MCF 10A (cell line): ENCODE results near the gene TRIM14. TPM values are rescaled to one million over a fixed set of nuclear protein-coding genes. Genes with fewer than 3 reads are reported as not detected.

Source experiments
- BruUV-seq: library from RNA; stranded (reverse); fragments of 400-500 nt; replicated peaks from 2 replicates; lab custom pipeline; 2021; lab: Mats Ljungman, UMichigan
- CTCF ChIA-PET: fragments of 300-600 bp; sonication (Branson Sonifier 250); formaldehyde crosslinking; extraction: SDS; loops from one replicate; lab custom pipeline; 2021; ENCODE audit warnings: antibody characterized with exemption, inconsistent platforms; lab: Yijun Ruan, JAX
- POLR2A ChIA-PET: fragments of 300-600, 350-650 bp; sonication (Branson Sonifier 250); formaldehyde crosslinking; extraction: SDS; loops from one replicate; lab custom pipeline; 2020; ENCODE audit warnings: antibody characterized with exemption, inconsistent platforms; lab: Yijun Ruan, JAX
- DNase-seq: peaks from one replicate; pipeline ENCODE4 v3.0.0-alpha.2; 2018; ENCODE audit not compliant: unreplicated experiment
- H3K27ac Mint-ChIP-seq: one replicate; pipeline ENCODE4 v1.8.0; 2022; ENCODE audit warnings: mild to moderate bottlenecking, low read depth, mixed read lengths; ENCODE audit not compliant: unreplicated experiment
- H3K27me3 Mint-ChIP-seq: one replicate; pipeline ENCODE4 v1.8.0; 2022; ENCODE audit warnings: mixed read lengths; ENCODE audit not compliant: insufficient read depth, unreplicated experiment
- H3K36me3 Mint-ChIP-seq: one replicate; pipeline ENCODE4 v1.8.0; 2022; ENCODE audit warnings: mild to moderate bottlenecking, moderate library complexity, mixed read lengths; ENCODE audit not compliant: insufficient read depth, unreplicated experiment
- H3K4me1 Mint-ChIP-seq: one replicate; pipeline ENCODE4 v1.8.0; 2022; ENCODE audit warnings: mixed read lengths; ENCODE audit not compliant: insufficient read depth, unreplicated experiment
- H3K4me3 Mint-ChIP-seq: one replicate; pipeline ENCODE4 v1.8.0; 2022; ENCODE audit warnings: mild to moderate bottlenecking, moderate library complexity, mixed read lengths; ENCODE audit not compliant: unreplicated experiment
- H3K9me3 Mint-ChIP-seq: one replicate; pipeline ENCODE4 v1.8.0; 2022; ENCODE audit warnings: mixed read lengths; ENCODE audit not compliant: unreplicated experiment
- CTCF ChIP-seq: fragments of 200-600 bp; IDR thresholded peaks from one replicate; pipeline ENCODE4 v1.8.0; 2022; ENCODE audit warnings: antibody characterized with exemption, mild to moderate bottlenecking; ENCODE audit not compliant: unreplicated experiment
- intact Hi-C: fragments of 100-400 bp; cut with micrococcal nuclease; formaldehyde crosslinking; loops from 2 replicates; pipeline ENCODE4 v1.14.1; 2022
- total RNA-seq: library from RNA; stranded (reverse); gene quantifications from 2 replicates; pipeline ENCODE4 v1.2.3, GENCODE V29; 2022

The TRIM14 gene
- total RNA-seq, 1 experiment from 2014 or later = 17.9 TPM

DNA sequence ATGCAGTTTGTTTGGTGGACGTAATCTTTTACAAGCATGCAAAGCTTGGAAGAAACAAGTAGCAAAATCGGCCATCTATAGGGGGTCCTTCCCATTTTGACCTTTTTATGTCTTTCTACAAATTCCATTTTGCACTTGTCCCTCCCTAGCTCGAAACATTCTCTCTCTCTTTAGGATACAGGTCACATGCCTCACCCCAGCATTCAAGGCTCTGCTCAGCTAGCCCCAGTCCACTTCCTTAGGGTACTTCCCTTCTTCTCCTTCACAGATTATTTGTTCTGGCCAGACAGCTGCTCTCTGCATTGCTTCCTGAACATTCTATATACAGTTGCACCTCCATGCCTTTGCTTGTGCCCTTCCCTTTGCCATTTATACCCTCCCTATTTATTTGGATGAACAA lies 31.7 kb upstream of the TRIM14 start:
- POLR2A ChIA-PET = no interaction called here

DNA sequence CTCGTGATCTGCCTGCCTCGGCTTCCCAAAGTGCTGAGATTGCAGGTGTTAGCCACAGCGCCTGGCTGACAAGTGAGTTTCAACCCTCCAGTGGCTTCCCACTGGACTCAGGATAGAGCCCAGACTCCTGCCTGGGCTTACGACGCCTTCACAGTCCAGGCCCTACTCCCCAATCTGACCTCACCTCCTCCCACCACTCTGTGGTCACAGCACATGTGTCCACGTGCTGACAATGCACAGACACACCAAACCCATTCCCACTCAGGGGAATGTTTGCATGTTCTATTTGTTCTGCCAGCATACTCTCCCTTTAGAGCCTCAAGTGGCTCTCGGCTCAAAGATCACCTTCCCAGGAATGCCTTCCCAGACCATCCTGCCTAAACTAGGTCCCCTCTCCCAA lies 31.1 kb upstream of the TRIM14 start:
- BruUV-seq = no TSS peak
- intact Hi-C loops = no loop called here
- H3K36me3 Mint-ChIP-seq = no peaks in the 10 kb centered on the region
- H3K4me1 Mint-ChIP-seq = peaks cover 23% of the 10 kb centered on the region
- CTCF ChIA-PET = no interaction called here
- no peaks in the 10 kb centered on the region for H3K27me3 Mint-ChIP-seq
- POLR2A ChIA-PET = no interaction called here
- H3K9me3 Mint-ChIP-seq = no peaks in the 10 kb centered on the region
- no peak for DNase-seq
- H3K27ac Mint-ChIP-seq = no peak overlapping the region
- TF ChIP-seq CTCF = no peak
- H3K4me3 Mint-ChIP-seq = no peak overlapping the region

More for the DNA sequence above, 31.7 kb upstream of the TRIM14 start:
- CTCF ChIA-PET = no interaction called here
- Mint-ChIP-seq H3K4me3 (no peak overlapping the region), H3K4me1 (peaks cover 17% of the 10 kb centered on the region), H3K9me3 (no peaks in the 10 kb centered on the region), H3K27ac (no peak overlapping the region), H3K27me3 (no peaks in the 10 kb centered on the region), H3K36me3 (no peaks in the 10 kb centered on the region)
- no peak for TF ChIP-seq CTCF
- DNase-seq = no peak
- intact Hi-C loops = no loop called here
- BruUV-seq = no TSS peak

- H3K4me1 Mint-ChIP-seq = peaks cover 29% of the 10 kb centered on the region
- BruUV-seq = no TSS peak
- no peak for TF ChIP-seq CTCF
- no peak for DNase-seq
- intact Hi-C loops = loop anchor here (10.0 kb wide), 1 partner anchor 45 kb away; the partner anchor contains the start of gene CORO2A
- no peaks in the 10 kb centered on the region for H3K36me3 Mint-ChIP-seq
- ChIA-PET CTCF (interaction anchor here (0.6 kb wide), 4 partner anchors 40 to 1073 kb away, joined by 3 to 4 read pairs (median 4); no protein-coding TSS in a partner anchor), POLR2A (interaction anchor here (0.9 to 1.4 kb wide), 2 partner anchors 11 to 28 kb away, joined by 3 to 4 read pairs; no protein-coding TSS in a partner anchor)
- no peak overlapping the region for H3K27ac Mint-ChIP-seq
- no peaks in the 10 kb centered on the region for H3K27me3 Mint-ChIP-seq
- H3K9me3 Mint-ChIP-seq = no peaks in the 10 kb centered on the region
- no peak overlapping the region for H3K4me3 Mint-ChIP-seq
These were observed 30.4 kb upstream of the TRIM14 start for GRCh38 chr9:98149422-98149821.

DNA sequence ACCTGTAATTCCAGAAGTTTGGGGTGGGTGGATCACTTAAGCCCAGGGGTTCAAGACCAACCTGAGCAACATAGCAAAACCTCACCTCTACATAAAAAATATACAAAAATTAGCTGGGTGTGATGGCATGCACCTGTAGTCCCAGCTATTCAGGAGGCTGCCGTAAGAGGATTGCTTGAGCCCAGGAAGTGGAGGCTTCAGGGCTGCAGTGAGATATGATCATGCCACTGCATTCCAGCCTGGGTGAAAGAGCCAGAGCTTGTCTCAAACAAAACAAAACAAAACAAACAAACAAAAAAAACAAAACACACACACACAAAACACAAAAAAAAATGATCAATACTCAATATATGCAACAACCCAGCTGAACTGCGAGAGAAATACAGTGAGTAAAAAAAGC lies 29.5 kb upstream of the TRIM14 start:
- Mint-ChIP-seq H3K27ac (no peak overlapping the region), H3K4me1 (peaks cover 32% of the 10 kb centered on the region), H3K27me3 (no peaks in the 10 kb centered on the region), H3K36me3 (no peaks in the 10 kb centered on the region), H3K9me3 (no peaks in the 10 kb centered on the region), H3K4me3 (no peak overlapping the region)
- no peak for DNase-seq
- ChIA-PET POLR2A (interaction anchor here (0.8 to 1.4 kb wide), 2 partner anchors 27 to 108 kb away, joined by 3 to 4 read pairs; no protein-coding TSS in a partner anchor), CTCF (interaction anchor here (0.6 to 1.0 kb wide), 2 partner anchors 27 to 83 kb away, joined by 4 read pairs; no protein-coding TSS in a partner anchor)
- no TSS peak for BruUV-seq
- intact Hi-C loops = loop anchor here (10.0 kb wide), 1 partner anchor 46 kb away; the partner anchor contains the start of gene CORO2A
- no peak for TF ChIP-seq CTCF
